Neural cell (in vitro differentiated cells): Measurements from ENCODE around the gene ID4. TPM values are rescaled to one million over a fixed set of nuclear protein-coding genes. Genes with fewer than 3 reads are reported as not detected.

ENCODE experiments used
- H2AFZ ChIP-seq: fragments of 200-600, 300-800 bp; sonication (generic), shearing (Covaris generic); 2 replicates; pipeline ENCODE4 v1.6.0; 2014; ENCODE audit warnings: low read depth, mild to moderate bottlenecking, antibody characterized with exemption, low read length, moderate library complexity
- H3F3A ChIP-seq: fragments of 200-600 bp; shearing (Covaris generic); 2 replicates; pipeline ENCODE4 v1.6.1; 2016; ENCODE audit warnings: mild to moderate bottlenecking, moderate library complexity, mixed read lengths, antibody characterized with exemption, low read length; ENCODE audit not compliant: insufficient read depth, poor library complexity, severe bottlenecking
- H3K27ac ChIP-seq: fragments of 200-600, 300-800 bp; sonication (generic), shearing (Covaris generic); 2 replicates; pipeline ENCODE4 v1.5.1; 2014; ENCODE audit warnings: mild to moderate bottlenecking, low read length, moderate library complexity
- H3K27me3 ChIP-seq: fragments of 300-800, 200-600 bp; sonication (generic), shearing (Covaris generic); 2 replicates; pipeline ENCODE4 v1.6.0; 2014; ENCODE audit warnings: mild to moderate bottlenecking, low read depth, low read length, moderate library complexity; ENCODE audit not compliant: insufficient read depth
- H3K36me3 ChIP-seq: fragments of 300-800, 200-600 bp; sonication (generic), shearing (Covaris generic); 2 replicates; pipeline ENCODE4 v1.5.1; 2014; ENCODE audit warnings: mild to moderate bottlenecking, antibody characterized with exemption, low read length, moderate library complexity; ENCODE audit not compliant: insufficient read depth
- H3K4me2 ChIP-seq: fragments of 300-800, 200-600 bp; sonication (generic), shearing (Covaris generic); 2 replicates; pipeline ENCODE4 v1.6.0; 2014; ENCODE audit warnings: mild to moderate bottlenecking, low read length
- H3K4me3 ChIP-seq: fragments of 300-800, 200-600 bp; sonication (generic), shearing (Covaris generic); 2 replicates; pipeline ENCODE4 v1.5.1; 2014; ENCODE audit warnings: mild to moderate bottlenecking, low read length, moderate library complexity
- H3K79me2 ChIP-seq: fragments of 200-600 bp; shearing (Covaris generic); replicated peaks from 2 replicates; pipeline ENCODE4 v1.6.0; 2014; ENCODE audit warnings: mild to moderate bottlenecking, low read length, moderate library complexity; ENCODE audit not compliant: insufficient read depth
- H3K9ac ChIP-seq: fragments of 300-800, 200-600 bp; sonication (generic), shearing (Covaris generic); 2 replicates; pipeline ENCODE4 v1.6.1; 2016; ENCODE audit warnings: mild to moderate bottlenecking, low read length, mixed read lengths
- H3K9me2 ChIP-seq: fragments of 200-600 bp; shearing (Covaris generic); 2 replicates; pipeline ENCODE4 v1.6.1; 2016; ENCODE audit warnings: mild to moderate bottlenecking, low read length, mixed read lengths; ENCODE audit not compliant: insufficient read depth
- H3K9me3 ChIP-seq: fragments of 200-600, 300-800 bp; sonication (generic), shearing (Covaris generic); 2 replicates; pipeline ENCODE4 v1.6.1; 2016; ENCODE audit warnings: mild to moderate bottlenecking, mixed run types, low read length, moderate library complexity, mixed read lengths
- H4K20me1 ChIP-seq: fragments of 200-600 bp; shearing (Covaris generic); 2 replicates; pipeline ENCODE4 v1.6.1; 2016; ENCODE audit warnings: mild to moderate bottlenecking, mixed run types; ENCODE audit not compliant: insufficient read depth
- EP300 ChIP-seq: fragments of 450-650 bp; conservative IDR thresholded peaks from 2 replicates; pipeline ENCODE4 v1.6.1; 2014; ENCODE audit warnings: antibody characterized with exemption, mild to moderate bottlenecking, moderate library complexity; ENCODE audit not compliant: poor library complexity, severe bottlenecking
- EZH2 ChIP-seq: fragments of 200-600, 300-800 bp; shearing (Covaris generic), sonication (generic); IDR thresholded peaks from 2 replicates; pipeline ENCODE4 v1.6.1; 2014; ENCODE audit warnings: antibody characterized with exemption, low read length, borderline replicate concordance, mild to moderate bottlenecking; ENCODE audit not compliant: insufficient read depth, poor library complexity, severe bottlenecking
- MXI1 ChIP-seq: fragments of 450-650 bp; conservative IDR thresholded peaks from 2 replicates; pipeline ENCODE4 v1.6.1; 2014; ENCODE audit warnings: antibody characterized with exemption, mild to moderate bottlenecking; ENCODE audit not compliant: poor library complexity, severe bottlenecking
- POLR2AphosphoS5 ChIP-seq: IDR thresholded peaks from 2 replicates; pipeline ENCODE4 v1.6.1; 2012
- RAD21 ChIP-seq: fragments of 450-650 bp; conservative IDR thresholded peaks from 2 replicates; pipeline ENCODE4 v1.6.1; 2014; ENCODE audit warnings: antibody characterized with exemption, mild to moderate bottlenecking, moderate library complexity
- SMC3 ChIP-seq: fragments of 450-650 bp; conservative IDR thresholded peaks from 2 replicates; pipeline ENCODE4 v1.6.1; 2014; ENCODE audit warnings: antibody characterized with exemption, mild to moderate bottlenecking, moderate library complexity; ENCODE audit not compliant: poor library complexity
- TAF1 ChIP-seq: IDR thresholded peaks from 2 replicates; pipeline ENCODE4 v1.6.1; 2012; ENCODE audit warnings: low read depth
- polyA plus RNA-seq: library from polyadenylated mRNA; depleted of rRNA; stranded (reverse); fragments of >200 nt; gene quantifications from 2 replicates; pipeline ENCODE4 v1.2.3, GENCODE V29; 2014
- TF ChIP-seq, protein P1 (sequence below): IDR thresholded peaks from 2 replicates; pipeline ENCODE4 v1.6.1; 2012; ENCODE audit warnings: borderline replicate concordance
- TF ChIP-seq, protein P2 (sequence below): fragments of 450-650 bp; IDR thresholded peaks from 2 replicates; pipeline ENCODE4 v1.5.1; 2014; ENCODE audit warnings: antibody characterized with exemption, mild to moderate bottlenecking, moderate library complexity; ENCODE audit not compliant: poor library complexity, severe bottlenecking

The ID4 gene
- polyA plus RNA-seq, 1 donor from 2014 or later, result 506 TPM

DNA sequence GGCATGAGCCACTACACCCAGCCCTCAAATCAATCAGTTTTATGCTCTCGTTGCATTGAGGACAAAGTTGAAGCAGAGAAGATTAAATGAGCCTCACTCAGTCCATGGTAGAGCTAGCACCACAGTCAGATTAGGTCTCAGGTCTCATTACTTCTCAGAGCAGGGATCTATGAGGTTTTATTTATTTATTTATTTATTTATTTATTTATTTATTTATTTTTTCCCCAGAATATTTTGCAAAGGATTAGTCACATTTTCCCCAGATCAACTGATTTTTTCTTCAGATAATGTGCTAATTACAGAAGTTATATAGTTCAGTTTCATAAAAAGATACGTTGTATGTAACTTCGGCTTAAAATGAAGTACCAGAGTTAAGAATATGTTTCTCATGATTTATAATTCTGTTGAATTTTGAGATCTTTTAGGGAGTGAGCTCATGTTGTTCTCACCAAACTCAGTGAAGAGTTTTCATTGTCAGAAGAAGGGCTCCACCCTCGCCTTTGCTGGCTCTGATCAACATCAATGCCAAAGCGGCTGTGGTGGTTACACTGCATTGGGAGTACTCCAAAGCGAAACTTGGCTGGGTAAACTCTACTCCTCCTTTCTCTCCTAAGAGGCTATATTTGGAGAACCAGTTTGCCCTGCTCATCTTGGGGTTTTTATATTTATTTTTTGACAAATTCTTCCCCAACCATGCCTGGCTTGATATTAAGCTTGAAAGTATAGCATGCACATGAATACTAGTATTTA, 12.9 kb upstream of the ID4 start:
- H3K9me3 ChIP-seq, result no peaks in the 10 kb centered on the region
- H3K4me3 ChIP-seq, result no peak overlapping the region
- no peaks in the 10 kb centered on the region for H3K36me3 ChIP-seq

DNA sequence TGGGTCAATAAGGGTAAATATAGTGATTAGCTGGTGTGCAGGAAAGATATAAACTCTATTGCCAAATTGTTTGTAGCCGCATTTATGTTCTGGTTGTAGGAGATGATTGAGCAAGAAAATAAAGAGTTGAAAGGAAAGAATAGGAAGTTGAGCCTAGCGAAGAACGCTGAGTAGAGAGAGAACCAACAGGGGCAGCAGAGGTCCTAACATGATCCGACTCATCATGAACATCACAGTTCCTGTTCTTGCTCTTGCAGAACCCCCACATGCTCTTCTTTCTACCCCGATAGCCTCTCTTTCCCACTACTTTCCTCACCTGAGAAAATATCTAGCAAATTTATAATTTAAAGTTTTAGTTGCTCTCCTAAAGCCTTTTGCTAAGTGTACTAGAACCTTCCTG, 9.9 kb upstream of the ID4 start:
- H3F3A ChIP-seq, result no peaks in the 10 kb centered on the region
- no peaks in the 10 kb centered on the region for H3K79me2 ChIP-seq
- H2AFZ ChIP-seq, result no peak overlapping the region
- H3K27ac ChIP-seq, result no peak overlapping the region
- H3K9ac ChIP-seq, result no peak overlapping the region
- H3K9me2 ChIP-seq, result no peaks in the 10 kb centered on the region
- no peak overlapping the region for H3K4me3 ChIP-seq
- no peaks in the 10 kb centered on the region for H3K27me3 ChIP-seq
- H3K9me3 ChIP-seq, result no peaks in the 10 kb centered on the region
- no peaks in the 10 kb centered on the region for H4K20me1 ChIP-seq
- H3K36me3 ChIP-seq, result no peaks in the 10 kb centered on the region
- no peak for TF ChIP-seq TAF1
- no peak for TF ChIP-seq SMC3
- no peak for TF ChIP-seq EZH2
- TF ChIP-seq EP300, result no peak
- TF ChIP-seq MXI1, result no peak
- no peak for TF ChIP-seq POLR2AphosphoS5
- TF ChIP-seq, protein P1, sequence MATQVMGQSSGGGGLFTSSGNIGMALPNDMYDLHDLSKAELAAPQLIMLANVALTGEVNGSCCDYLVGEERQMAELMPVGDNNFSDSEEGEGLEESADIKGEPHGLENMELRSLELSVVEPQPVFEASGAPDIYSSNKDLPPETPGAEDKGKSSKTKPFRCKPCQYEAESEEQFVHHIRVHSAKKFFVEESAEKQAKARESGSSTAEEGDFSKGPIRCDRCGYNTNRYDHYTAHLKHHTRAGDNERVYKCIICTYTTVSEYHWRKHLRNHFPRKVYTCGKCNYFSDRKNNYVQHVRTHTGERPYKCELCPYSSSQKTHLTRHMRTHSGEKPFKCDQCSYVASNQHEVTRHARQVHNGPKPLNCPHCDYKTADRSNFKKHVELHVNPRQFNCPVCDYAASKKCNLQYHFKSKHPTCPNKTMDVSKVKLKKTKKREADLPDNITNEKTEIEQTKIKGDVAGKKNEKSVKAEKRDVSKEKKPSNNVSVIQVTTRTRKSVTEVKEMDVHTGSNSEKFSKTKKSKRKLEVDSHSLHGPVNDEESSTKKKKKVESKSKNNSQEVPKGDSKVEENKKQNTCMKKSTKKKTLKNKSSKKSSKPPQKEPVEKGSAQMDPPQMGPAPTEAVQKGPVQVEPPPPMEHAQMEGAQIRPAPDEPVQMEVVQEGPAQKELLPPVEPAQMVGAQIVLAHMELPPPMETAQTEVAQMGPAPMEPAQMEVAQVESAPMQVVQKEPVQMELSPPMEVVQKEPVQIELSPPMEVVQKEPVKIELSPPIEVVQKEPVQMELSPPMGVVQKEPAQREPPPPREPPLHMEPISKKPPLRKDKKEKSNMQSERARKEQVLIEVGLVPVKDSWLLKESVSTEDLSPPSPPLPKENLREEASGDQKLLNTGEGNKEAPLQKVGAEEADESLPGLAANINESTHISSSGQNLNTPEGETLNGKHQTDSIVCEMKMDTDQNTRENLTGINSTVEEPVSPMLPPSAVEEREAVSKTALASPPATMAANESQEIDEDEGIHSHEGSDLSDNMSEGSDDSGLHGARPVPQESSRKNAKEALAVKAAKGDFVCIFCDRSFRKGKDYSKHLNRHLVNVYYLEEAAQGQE, result no peak
- TF ChIP-seq, protein P2, sequence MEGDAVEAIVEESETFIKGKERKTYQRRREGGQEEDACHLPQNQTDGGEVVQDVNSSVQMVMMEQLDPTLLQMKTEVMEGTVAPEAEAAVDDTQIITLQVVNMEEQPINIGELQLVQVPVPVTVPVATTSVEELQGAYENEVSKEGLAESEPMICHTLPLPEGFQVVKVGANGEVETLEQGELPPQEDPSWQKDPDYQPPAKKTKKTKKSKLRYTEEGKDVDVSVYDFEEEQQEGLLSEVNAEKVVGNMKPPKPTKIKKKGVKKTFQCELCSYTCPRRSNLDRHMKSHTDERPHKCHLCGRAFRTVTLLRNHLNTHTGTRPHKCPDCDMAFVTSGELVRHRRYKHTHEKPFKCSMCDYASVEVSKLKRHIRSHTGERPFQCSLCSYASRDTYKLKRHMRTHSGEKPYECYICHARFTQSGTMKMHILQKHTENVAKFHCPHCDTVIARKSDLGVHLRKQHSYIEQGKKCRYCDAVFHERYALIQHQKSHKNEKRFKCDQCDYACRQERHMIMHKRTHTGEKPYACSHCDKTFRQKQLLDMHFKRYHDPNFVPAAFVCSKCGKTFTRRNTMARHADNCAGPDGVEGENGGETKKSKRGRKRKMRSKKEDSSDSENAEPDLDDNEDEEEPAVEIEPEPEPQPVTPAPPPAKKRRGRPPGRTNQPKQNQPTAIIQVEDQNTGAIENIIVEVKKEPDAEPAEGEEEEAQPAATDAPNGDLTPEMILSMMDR, result no peak
- TF ChIP-seq RAD21, result no peak
- H3K4me2 ChIP-seq, result no peak overlapping the region

More for the DNA sequence above, 12.9 kb upstream of the ID4 start:
- H3K4me2 ChIP-seq, result no peak overlapping the region
- no peak overlapping the region for H3K27ac ChIP-seq
- H3F3A ChIP-seq, result no peaks in the 10 kb centered on the region
- no peaks in the 10 kb centered on the region for H3K79me2 ChIP-seq
- no peaks in the 10 kb centered on the region for H3K27me3 ChIP-seq
- H3K9ac ChIP-seq, result no peak overlapping the region
- no peak overlapping the region for H2AFZ ChIP-seq
- TF ChIP-seq EZH2 (no peak), EP300 (no peak), SMC3 (no peak), POLR2AphosphoS5 (no peak), TAF1 (no peak), RAD21 (no peak), MXI1 (no peak)
- TF ChIP-seq, protein P2, result no peak
- TF ChIP-seq, protein P1, result no peak
- H3K9me2 ChIP-seq, result no peaks in the 10 kb centered on the region
- H4K20me1 ChIP-seq, result no peaks in the 10 kb centered on the region
